Effector memory CD8-positive, alpha-beta T cell (primary cell): ENCODE data around the gene GPR26.

Experiments used
- ATAC-seq: fragments of 150-1000 bp; cut with Tn5 transposase; replicated peaks from 2 replicates; pipeline ENCODE4 v1.10.0; 2021; ENCODE audit warnings: mild to moderate bottlenecking, moderate library complexity
- DNase-seq, 3 experiments: peaks; one replicate each; pipeline ENCODE4 v3.0.0; 2021
- H3K27ac Mint-ChIP-seq, 2 donors: one replicate each; pipeline ENCODE4 v1.8.0; 2022; ENCODE audit warnings: mild to moderate bottlenecking in 2 of 2, mixed read lengths in 2 of 2, moderate library complexity in 2 of 2
- H3K27me3 Mint-ChIP-seq, 2 donors: one replicate each; pipeline ENCODE4 v1.8.0; 2022; ENCODE audit warnings: mixed read lengths in 2 of 2
- H3K36me3 Mint-ChIP-seq: one replicate; pipeline ENCODE4 v1.8.0; 2022; ENCODE audit warnings: mild to moderate bottlenecking, moderate library complexity, mixed read lengths; ENCODE audit not compliant: insufficient read depth
- H3K4me1 Mint-ChIP-seq, 2 donors: one replicate each; pipeline ENCODE4 v1.8.0; 2022; ENCODE audit warnings: low read depth in 2 of 2, mixed read lengths in 2 of 2
- H3K4me3 Mint-ChIP-seq, 2 donors: one replicate each; pipeline ENCODE4 v1.8.0; 2022; ENCODE audit warnings: mild to moderate bottlenecking in 2 of 2, mixed read lengths in 2 of 2, moderate library complexity in 2 of 2
- H3K9me3 Mint-ChIP-seq, 2 donors: one replicate each; pipeline ENCODE4 v1.8.0; 2022; ENCODE audit warnings: mixed read lengths in 2 of 2

Gene GPR26

DNA sequence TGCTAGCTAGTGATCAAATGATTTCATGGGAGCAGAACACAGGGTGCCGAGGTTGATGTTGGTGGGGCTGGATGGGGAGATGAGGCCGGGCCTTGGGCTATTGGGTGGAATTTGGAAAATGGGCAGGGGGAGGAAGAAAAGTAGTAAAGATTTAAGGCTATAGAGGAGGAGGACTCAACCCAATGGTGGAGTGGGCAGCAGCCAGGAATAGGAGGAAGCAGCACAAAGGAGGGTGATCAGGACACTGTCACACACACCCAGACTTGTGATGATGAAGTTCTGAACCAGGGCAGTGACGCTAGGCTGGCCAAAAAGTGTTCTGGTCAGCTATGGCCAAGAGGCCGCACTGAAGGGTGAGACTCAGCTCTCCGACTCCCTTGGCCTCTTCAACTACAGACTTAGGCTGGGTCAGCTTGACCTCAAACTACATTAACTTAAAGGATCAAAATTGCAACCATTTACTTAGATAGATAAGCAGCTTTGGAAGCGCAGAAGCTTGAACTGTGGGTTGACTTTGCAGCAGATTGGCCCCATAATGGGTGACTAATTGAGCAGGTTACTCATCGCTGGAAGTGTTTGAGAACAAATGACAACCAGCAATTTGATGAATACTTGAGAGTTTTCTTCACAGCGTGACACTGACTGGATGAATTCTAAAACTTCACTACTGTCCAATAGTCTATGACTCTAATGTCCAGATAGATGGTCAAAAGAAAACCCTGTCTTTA is 29.4 kb upstream of the GPR26 start:
- Mint-ChIP-seq H3K4me1 (no peaks in the 10 kb centered on the region), H3K36me3 (no peaks in the 10 kb centered on the region), H3K4me3 (no peak overlapping the region), H3K27ac (no peak overlapping the region), H3K27me3 (peaks cover 32 to 79% of the 10 kb centered on the region in 2 donors), H3K9me3 (no peaks in the 10 kb centered on the region)
- no peak for DNase-seq
- ATAC-seq: no peak

DNA sequence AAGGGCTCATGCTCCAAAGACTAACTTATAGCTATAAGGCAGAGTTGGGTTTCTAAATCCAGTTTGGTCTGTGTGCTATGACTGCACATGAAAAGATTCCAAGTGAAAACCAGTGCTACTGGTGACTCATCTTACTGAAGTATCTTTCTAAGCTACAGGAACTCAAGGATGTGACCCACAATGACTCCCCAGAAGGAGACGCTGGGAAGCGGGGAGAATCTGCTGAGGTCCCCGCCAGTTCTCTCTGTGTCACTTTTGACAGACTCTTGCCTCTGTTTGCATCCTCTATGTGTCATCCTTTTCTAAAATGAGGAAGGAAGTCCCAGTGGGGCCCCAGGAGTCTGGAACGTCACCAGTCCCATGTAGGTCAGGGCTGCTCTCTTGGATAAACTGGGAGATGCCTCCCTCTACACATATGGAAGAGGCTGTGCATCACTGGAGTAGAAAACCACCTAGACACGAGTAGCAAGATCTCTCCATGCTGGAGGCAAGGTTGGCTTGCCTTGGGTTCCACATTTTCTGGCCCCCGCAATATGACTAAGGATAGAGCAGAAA is 28.8 kb upstream of the GPR26 start:
- ATAC-seq: no peak
- Mint-ChIP-seq H3K9me3 (no peaks in the 10 kb centered on the region), H3K4me3 (no peak overlapping the region)

DNA sequence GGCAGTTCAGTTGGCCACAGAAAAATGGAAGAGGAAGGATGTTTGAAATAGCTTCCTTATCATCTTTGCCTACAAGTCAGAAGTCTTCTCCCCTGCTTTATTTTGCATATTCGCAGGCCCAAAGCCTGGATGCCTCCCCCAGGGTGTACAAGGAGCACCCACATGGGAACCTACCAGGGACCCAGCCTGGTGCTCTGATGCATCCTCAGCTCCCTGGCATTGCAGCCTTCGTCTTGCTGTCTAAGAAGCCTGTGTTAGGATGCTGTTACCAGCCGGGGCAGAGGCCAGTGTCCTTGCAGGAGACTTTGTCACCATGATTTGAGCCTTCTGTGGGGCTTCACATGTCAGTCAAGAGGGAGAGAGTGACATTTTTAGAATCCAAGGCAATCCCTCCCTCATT is 27.0 kb upstream of the GPR26 start:
- Mint-ChIP-seq H3K27ac (no peak overlapping the region), H3K36me3 (no peaks in the 10 kb centered on the region), H3K4me1 (no peaks in the 10 kb centered on the region), H3K27me3 (peaks cover 33 to 70% of the 10 kb centered on the region in 2 donors), H3K4me3 (no peak overlapping the region), H3K9me3 (no peaks in the 10 kb centered on the region)
- DNase-seq: no peak
- ATAC-seq: no peak

More for the DNA sequence above, 28.8 kb upstream of the GPR26 start:
- H3K36me3 Mint-ChIP-seq: no peaks in the 10 kb centered on the region
- peaks cover 32 to 79% of the 10 kb centered on the region in 2 donors for H3K27me3 Mint-ChIP-seq
- H3K27ac Mint-ChIP-seq: no peak overlapping the region
- DNase-seq: no peak
- H3K4me1 Mint-ChIP-seq: no peaks in the 10 kb centered on the region

DNA sequence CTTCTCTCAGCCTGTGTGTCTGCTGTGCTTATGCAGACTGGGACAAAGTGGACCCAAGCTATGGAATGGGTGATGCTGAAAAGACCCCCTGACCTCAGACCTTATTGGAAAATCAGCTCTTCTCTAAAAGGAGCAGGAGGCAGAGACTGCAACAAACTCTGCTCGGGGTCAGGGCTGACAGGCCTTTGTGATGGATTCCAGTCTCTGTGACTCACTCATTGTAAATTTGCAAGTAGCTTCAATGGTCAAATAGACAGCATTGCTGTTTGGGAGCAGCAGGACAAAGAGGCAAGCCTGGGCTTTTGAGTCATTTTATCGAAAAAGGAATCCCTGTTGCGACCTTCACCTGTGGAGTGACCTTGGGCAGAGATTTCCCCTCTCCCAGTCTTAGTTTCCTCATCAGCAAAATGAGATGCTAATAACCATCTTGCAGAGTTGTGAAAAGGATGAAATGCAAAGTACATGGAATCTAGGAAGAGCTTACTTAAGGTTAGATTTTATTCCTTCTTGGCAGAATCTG is 26.1 kb upstream of the GPR26 start:
- no peaks in the 10 kb centered on the region for H3K9me3 Mint-ChIP-seq
- H3K36me3 Mint-ChIP-seq: peaks cover 3% of the 10 kb centered on the region
- no peak overlapping the region for H3K4me3 Mint-ChIP-seq
- no peak for DNase-seq
- H3K27me3 Mint-ChIP-seq: peaks cover 38 to 73% of the 10 kb centered on the region in 2 donors
- no peak for ATAC-seq
- H3K4me1 Mint-ChIP-seq: no peaks in the 10 kb centered on the region
- no peak overlapping the region for H3K27ac Mint-ChIP-seq

DNA sequence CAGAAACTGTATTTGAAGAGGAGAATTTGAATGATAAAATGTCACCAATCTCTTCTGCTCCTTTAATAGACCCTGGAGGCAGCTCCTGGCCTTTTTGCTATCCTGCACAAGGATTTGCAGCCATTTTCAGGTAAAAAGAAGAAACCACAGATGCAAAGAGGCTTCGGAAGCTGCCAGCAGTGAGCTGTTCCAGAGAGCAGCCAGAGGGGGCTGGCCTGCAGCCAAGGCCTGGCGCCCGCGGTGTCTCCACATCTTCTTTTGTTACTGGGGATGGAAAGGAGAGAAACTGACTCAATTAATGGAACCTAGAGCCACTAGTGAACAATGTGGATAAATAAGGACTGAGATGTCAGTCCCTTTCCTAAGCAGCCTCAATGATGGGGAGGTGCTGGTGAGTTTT is 23.9 kb upstream of the GPR26 start:
- Mint-ChIP-seq H3K27ac (no peak overlapping the region), H3K4me1 (no peaks in the 10 kb centered on the region), H3K4me3 (no peak overlapping the region), H3K9me3 (no peaks in the 10 kb centered on the region), H3K36me3 (peaks cover 3% of the 10 kb centered on the region), H3K27me3 (peaks cover 47 to 66% of the 10 kb centered on the region in 2 donors)
- DNase-seq: no peak
- no peak for ATAC-seq

DNA sequence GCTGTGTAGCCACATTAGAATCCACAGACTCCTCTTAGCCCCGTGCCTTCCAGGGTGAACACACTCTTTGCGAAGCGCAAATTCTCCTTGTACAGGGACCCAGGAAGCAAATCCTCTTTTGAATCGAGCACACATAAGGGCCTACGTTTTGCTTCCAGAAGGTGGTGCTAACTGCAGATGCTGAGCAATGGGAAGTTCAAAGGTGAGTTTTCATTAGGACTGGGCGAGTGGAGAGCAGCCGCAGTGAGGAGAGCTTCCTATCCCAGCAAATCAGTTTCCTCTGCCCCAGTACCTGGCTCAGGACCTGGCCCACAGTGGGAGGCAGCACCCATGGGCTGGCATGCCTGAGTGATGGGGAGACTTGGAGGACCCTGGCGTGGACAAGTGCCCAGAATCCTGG is 23.5 kb upstream of the GPR26 start:
- peaks cover 3% of the 10 kb centered on the region for H3K36me3 Mint-ChIP-seq
- no peak for ATAC-seq
- no peaks in the 10 kb centered on the region for H3K4me1 Mint-ChIP-seq
- no peak overlapping the region for H3K27ac Mint-ChIP-seq
- peaks cover 47 to 64% of the 10 kb centered on the region in 2 donors for H3K27me3 Mint-ChIP-seq
- H3K9me3 Mint-ChIP-seq: no peaks in the 10 kb centered on the region
- DNase-seq: no peak
- no peak overlapping the region for H3K4me3 Mint-ChIP-seq

DNA sequence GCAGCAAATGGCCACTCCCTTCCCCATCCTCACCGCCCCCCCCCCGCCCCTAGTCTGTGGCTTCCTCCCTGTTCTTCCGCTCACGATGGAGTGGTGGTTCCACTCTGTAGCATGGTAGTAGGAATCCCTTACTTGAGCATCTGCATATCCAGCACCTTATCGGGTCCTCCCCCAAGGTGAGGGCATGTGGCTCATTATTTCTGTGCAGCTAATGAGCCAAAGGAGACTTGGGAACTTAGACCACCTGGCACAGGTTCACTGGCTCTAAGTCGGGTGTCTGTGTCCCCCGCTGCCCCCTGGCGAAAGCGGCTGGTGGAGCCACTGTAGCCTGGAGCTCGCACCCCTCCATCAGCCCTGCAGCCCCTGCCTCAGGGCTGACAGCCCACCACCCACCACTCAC is 22.8 kb upstream of the GPR26 start:
- H3K4me1 Mint-ChIP-seq: no peaks in the 10 kb centered on the region
- H3K27ac Mint-ChIP-seq: no peak overlapping the region
- no peaks in the 10 kb centered on the region for H3K9me3 Mint-ChIP-seq
- H3K27me3 Mint-ChIP-seq: peaks cover 47 to 57% of the 10 kb centered on the region in 2 donors
- peaks cover 3% of the 10 kb centered on the region for H3K36me3 Mint-ChIP-seq
- ATAC-seq (no peak), DNase-seq (no peak)
- no peak overlapping the region for H3K4me3 Mint-ChIP-seq

DNA sequence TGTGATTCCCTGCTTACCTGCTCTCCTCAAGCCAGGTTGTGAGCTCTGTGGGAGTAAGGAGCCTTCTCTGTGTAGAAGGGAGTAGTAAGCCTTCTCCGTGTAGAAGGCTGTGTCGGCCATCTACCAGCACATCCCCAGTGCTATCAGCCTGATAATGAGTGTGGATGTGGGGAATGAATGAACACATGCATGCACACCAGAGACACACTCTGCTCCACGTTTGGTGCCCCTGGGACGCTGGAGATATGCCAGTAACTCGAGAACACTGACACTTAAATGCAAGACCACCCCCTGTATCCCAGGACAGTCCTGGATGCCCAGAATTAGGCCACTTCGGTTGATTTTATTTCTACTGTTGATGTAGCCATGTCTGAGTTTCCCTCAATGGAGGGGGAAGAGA is 21.1 kb upstream of the GPR26 start:
- Mint-ChIP-seq H3K36me3 (peaks cover 3% of the 10 kb centered on the region), H3K27me3 (peaks cover 38 to 43% of the 10 kb centered on the region in 2 donors), H3K4me1 (no peaks in the 10 kb centered on the region), H3K9me3 (no peaks in the 10 kb centered on the region), H3K4me3 (no peak overlapping the region), H3K27ac (no peak overlapping the region)
- ATAC-seq (no peak), DNase-seq (no peak)

DNA sequence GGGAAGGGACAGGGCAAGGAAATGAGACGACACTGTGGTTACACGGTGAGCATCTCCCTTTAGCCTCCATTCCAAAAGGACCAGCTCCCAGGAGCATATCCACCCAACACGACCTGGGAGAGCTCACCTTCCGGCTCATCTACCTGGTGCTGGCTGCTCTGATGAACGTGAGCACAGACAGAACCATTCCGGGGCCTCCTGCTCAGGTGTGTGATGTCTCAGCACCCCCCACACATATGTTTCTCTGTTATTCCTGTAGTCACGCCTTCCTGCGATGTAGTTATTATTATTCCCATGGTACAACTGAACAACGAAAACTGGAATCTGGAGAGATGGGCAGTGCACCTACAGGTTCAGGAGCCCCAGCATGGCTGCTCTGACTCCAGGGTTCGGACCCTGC is 20.5 kb upstream of the GPR26 start:
- no peaks in the 10 kb centered on the region for H3K9me3 Mint-ChIP-seq
- H3K27ac Mint-ChIP-seq: no peak overlapping the region
- H3K4me3 Mint-ChIP-seq: no peak overlapping the region
- H3K36me3 Mint-ChIP-seq: peaks cover 3% of the 10 kb centered on the region
- DNase-seq (no peak), ATAC-seq (no peak)
- H3K4me1 Mint-ChIP-seq: no peaks in the 10 kb centered on the region
- H3K27me3 Mint-ChIP-seq: peaks cover 32 to 37% of the 10 kb centered on the region in 2 donors

DNA sequence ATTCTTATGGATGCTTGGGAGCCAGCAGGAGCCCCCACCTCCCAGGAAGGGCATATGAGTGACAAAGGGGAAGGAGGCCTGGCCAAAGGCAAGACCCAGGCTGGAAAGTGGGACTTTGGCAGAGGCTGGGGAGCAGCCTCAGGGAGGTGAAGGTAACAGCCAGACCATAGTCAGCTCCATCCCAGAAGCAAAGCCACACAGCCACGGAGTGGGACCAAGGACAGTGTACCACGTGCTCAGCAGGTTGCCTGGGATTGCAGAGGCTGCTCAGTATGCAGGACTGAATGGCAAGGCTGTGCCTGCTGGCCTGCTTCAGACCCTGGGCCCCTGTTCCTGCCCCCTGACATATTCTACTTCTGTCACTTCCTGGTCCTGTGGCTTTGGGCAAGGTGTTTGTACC is 17.6 kb upstream of the GPR26 start:
- Mint-ChIP-seq H3K27ac (no peak overlapping the region), H3K27me3 (peaks cover 26 to 27% of the 10 kb centered on the region in 2 donors), H3K4me3 (no peak overlapping the region), H3K9me3 (no peaks in the 10 kb centered on the region), H3K4me1 (no peaks in the 10 kb centered on the region), H3K36me3 (peaks cover 3% of the 10 kb centered on the region)
- ATAC-seq: no peak
- DNase-seq: no peak

DNA sequence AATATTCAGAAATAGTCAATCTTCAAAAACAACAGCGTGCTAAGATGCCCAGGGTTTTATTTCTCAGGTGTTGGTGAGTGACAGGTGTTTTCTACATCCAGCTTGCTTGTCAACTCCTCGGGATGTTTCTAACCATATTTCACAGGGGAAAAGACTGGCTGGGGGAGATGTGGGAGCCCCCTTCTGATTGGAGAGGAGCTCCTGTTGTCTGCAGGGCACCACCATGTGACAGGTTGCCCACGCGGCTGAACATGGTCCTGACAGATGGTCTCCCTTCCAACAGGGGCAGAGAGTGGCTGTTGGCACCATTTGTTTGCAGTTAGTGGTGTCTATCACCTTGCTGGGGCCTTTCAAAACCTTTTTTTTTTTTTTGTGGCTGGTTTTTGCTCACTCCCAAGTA is 16.5 kb upstream of the GPR26 start:
- ATAC-seq (no peak), DNase-seq (no peak)
- Mint-ChIP-seq H3K4me1 (no peaks in the 10 kb centered on the region), H3K27me3 (peaks cover 16 to 21% of the 10 kb centered on the region in 2 donors), H3K4me3 (no peak overlapping the region), H3K9me3 (no peaks in the 10 kb centered on the region), H3K27ac (no peak overlapping the region), H3K36me3 (peaks cover 3% of the 10 kb centered on the region)

DNA sequence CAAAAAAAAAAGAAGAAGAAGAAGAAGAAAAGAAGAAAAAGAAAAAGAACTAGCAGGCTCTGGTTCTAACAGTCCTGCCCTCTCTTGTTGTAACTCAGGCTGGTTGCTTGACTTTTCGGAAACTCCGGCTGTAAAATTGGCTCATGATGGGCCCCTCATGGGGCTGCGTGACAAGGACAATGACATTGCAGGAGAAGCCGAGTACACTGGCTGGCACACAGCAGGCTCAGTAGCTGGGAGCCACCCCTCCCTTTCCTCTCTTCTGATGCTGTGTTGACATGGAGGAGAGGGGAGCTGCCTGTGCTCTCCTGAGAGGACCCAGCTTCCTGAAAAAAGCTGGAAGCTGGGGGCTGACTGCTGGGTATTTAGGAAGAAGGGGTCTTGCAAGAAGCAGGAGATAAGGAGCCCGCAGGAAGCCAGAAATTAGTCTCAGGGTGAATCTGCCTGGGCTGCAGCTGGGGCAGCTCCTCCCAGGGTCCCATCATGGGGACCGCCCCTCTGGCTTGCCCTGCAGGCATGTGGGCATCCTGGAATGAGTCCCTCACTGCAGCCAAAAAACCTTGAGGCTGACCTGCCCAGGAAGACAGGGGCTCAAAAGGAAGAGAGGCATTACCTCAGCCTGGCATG is 14.6 kb upstream of the GPR26 start:
- H3K9me3 Mint-ChIP-seq: no peaks in the 10 kb centered on the region
- no peak overlapping the region for H3K27ac Mint-ChIP-seq
- no peak overlapping the region for H3K4me3 Mint-ChIP-seq

DNA sequence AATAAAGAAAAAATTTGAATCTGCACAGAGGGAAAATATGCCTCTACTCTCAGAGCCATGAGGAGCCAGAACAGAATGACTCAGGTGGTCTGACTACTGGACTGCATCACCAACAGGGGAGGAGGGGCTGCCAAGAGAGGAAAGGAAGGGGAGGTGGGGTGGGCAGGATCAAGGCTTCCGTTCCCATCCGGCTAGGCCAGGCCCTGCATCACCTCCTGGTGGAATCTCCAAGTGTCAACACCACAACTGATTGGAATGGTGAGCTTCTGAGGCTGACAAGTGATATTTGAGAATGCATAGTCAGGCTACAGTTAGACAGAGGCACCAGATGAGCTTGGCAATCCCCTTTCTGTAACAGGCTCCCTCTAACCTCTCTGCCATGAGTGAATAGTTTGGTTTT is 10.4 kb upstream of the GPR26 start:
- no peaks in the 10 kb centered on the region for H3K36me3 Mint-ChIP-seq
- DNase-seq: no peak
- no peak overlapping the region for H3K4me3 Mint-ChIP-seq
- no peak for ATAC-seq
- H3K27me3 Mint-ChIP-seq: peaks cover 0 to 5% of the 10 kb centered on the region in 2 donors
- no peaks in the 10 kb centered on the region for H3K9me3 Mint-ChIP-seq
- no peaks in the 10 kb centered on the region for H3K4me1 Mint-ChIP-seq
- H3K27ac Mint-ChIP-seq: no peak overlapping the region

More for the DNA sequence above, 14.6 kb upstream of the GPR26 start:
- DNase-seq: no peak
- Mint-ChIP-seq H3K36me3 (no peaks in the 10 kb centered on the region), H3K27me3 (peaks cover 0 to 7% of the 10 kb centered on the region in 2 donors), H3K4me1 (no peaks in the 10 kb centered on the region)
- ATAC-seq: no peak

DNA sequence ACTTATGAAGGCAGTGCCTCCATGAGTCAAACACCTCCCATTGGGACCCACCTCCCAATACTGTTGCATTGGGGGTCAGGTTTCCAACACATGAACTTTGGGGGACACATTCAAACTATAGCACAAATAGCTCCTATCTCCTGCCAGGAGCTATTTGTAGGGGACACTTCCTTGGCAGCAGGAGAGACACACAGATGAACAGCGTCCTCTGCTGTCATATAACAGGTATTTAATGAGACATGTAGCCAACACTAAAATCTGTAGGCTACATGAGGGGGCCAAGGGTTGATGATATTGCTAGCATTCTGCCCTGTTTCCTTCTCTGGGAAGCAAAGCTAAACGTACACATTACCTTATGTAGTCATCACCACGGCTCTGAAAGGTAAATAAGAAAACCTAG is 2.6 kb upstream of the GPR26 start:
- Mint-ChIP-seq H3K4me1 (no peaks in the 10 kb centered on the region), H3K4me3 (no peak overlapping the region), H3K9me3 (peaks cover 0 to 1% of the 10 kb centered on the region in 2 donors), H3K36me3 (no peaks in the 10 kb centered on the region), H3K27ac (no peak overlapping the region), H3K27me3 (peaks cover 24 to 34% of the 10 kb centered on the region in 2 donors)
- DNase-seq: no peak
- ATAC-seq: no peak
